ENCODE measurements around the gene PYGM.

PYGM gene

GRCh38 chr11:64747961-64748665 lies 11.7 kb downstream of the PYGM start:
- Histone ChIP-seq H3K4me3 (ENCODE audit: low read length in 2 of 2) (no peak overlapping the region), H2BK5ac (ENCODE audit: low read length) (no peak overlapping the region), H3K9me3 (replicated peaks in 1 of 2; ENCODE audit: control insufficient read depth in 2 of 2, insufficient read depth in 1 of 2, low read depth in 1 of 2, low read length in 2 of 2) (peaks cover 0 to 6% of the 10 kb centered on the region in 2 donors), H3K4ac (ENCODE audit: low read length) (no peak overlapping the region), H3K27ac (replicated peaks; ENCODE audit: low read length) (no peak overlapping the region), H3K4me2 (ENCODE audit: insufficient read depth, low read length, poor library complexity, severe bottlenecking) (no peak overlapping the region), H3K4me1 (ENCODE audit: control insufficient read depth in 2 of 2, insufficient read depth in 1 of 2, low read depth in 1 of 2, low read length in 2 of 2) (peaks cover 12 to 25% of the 10 kb centered on the region in 2 donors), H3K9ac (ENCODE audit: low read depth, low read length, poor library complexity) (no peak overlapping the region), H3K18ac (ENCODE audit: low read length) (peak overlapping the region; percentile 44), H2BK12ac (ENCODE audit: low read length) (no peak overlapping the region), H4K8ac (ENCODE audit: low read depth, low read length) (no peak overlapping the region), H4K91ac (ENCODE audit: low read depth, low read length, poor library complexity) (no peak overlapping the region), H2AFZ (ENCODE audit: low read length) (no peak overlapping the region), H2BK15ac (ENCODE audit: low read length) (no peak overlapping the region), H2AK5ac (ENCODE audit: low read depth, low read length) (no peak overlapping the region), H3K36me3 (replicated peaks in 1 of 2; ENCODE audit: control insufficient read depth in 2 of 2, insufficient read depth in 2 of 2, low read length in 2 of 2) (no peaks in the 10 kb centered on the region), H3K79me1 (ENCODE audit: low read depth, low read length) (peaks cover 5% of the 10 kb centered on the region), H3K23ac (ENCODE audit: low read depth, low read length, poor library complexity) (no peak overlapping the region), H2BK120ac (ENCODE audit: low read depth, low read length) (no peak overlapping the region), H3K14ac (ENCODE audit: low read length) (no peak overlapping the region), H3K27me3 (ENCODE audit: control insufficient read depth in 3 of 3, insufficient read depth in 3 of 3, low read depth in 1 of 3, low read length in 3 of 3) (peaks cover 12 to 27% (median 21%) of the 10 kb centered on the region in 3 experiments)
- no peak for DNase-seq (ENCODE audit: low spot score)
- no CpG with 5 or more reads among the region's 15 CpGs for WGBS, 2 donors (ENCODE audit: extremely low coverage in 2 of 2, insufficient read length in 2 of 2, insufficient replicate concordance in 1 of 2)

GRCh38 chr11:64746486-64746885 lies 13.3 kb downstream of the PYGM start:
- Histone ChIP-seq H2AFZ (ENCODE audit: low read length) (no peak overlapping the region), H3K9ac (ENCODE audit: low read depth, low read length, poor library complexity) (no peak overlapping the region), H3K4me2 (ENCODE audit: insufficient read depth, low read length, poor library complexity, severe bottlenecking) (no peak overlapping the region), H3K18ac (ENCODE audit: low read length) (no peak overlapping the region), H3K27ac (replicated peaks; ENCODE audit: low read length) (no peak overlapping the region), H3K79me1 (ENCODE audit: low read depth, low read length) (peaks cover 5% of the 10 kb centered on the region), H3K14ac (ENCODE audit: low read length) (no peak overlapping the region), H3K4ac (ENCODE audit: low read length) (peak overlapping the region; percentile 76), H2BK15ac (ENCODE audit: low read length) (no peak overlapping the region), H2BK120ac (ENCODE audit: low read depth, low read length) (no peak overlapping the region), H4K91ac (ENCODE audit: low read depth, low read length, poor library complexity) (no peak overlapping the region), H3K23ac (ENCODE audit: low read depth, low read length, poor library complexity) (no peak overlapping the region), H3K27me3 (ENCODE audit: control insufficient read depth in 3 of 3, insufficient read depth in 3 of 3, low read depth in 1 of 3, low read length in 3 of 3) (peaks cover 27 to 43% (median 37%) of the 10 kb centered on the region in 3 experiments), H3K4me3 (ENCODE audit: low read length in 2 of 2) (no peak overlapping the region), H2BK5ac (ENCODE audit: low read length) (no peak overlapping the region), H4K8ac (ENCODE audit: low read depth, low read length) (no peak overlapping the region), H2BK12ac (ENCODE audit: low read length) (no peak overlapping the region), H3K9me3 (replicated peaks in 1 of 2; ENCODE audit: control insufficient read depth in 2 of 2, insufficient read depth in 1 of 2, low read depth in 1 of 2, low read length in 2 of 2) (peaks cover 0 to 6% of the 10 kb centered on the region in 2 donors), H2AK5ac (ENCODE audit: low read depth, low read length) (peak overlapping the region; percentile 94), H3K4me1 (ENCODE audit: control insufficient read depth in 2 of 2, insufficient read depth in 1 of 2, low read depth in 1 of 2, low read length in 2 of 2) (peaks cover 24 to 25% of the 10 kb centered on the region in 2 donors), H3K36me3 (replicated peaks in 1 of 2; ENCODE audit: control insufficient read depth in 2 of 2, insufficient read depth in 2 of 2, low read length in 2 of 2) (no peaks in the 10 kb centered on the region)
- DNase-seq (ENCODE audit: low spot score), result no peak
- no CpG with 5 or more reads among the region's 10 CpGs for WGBS, 2 donors (ENCODE audit: extremely low coverage in 2 of 2, insufficient read length in 2 of 2, insufficient replicate concordance in 1 of 2)

GRCh38 chr11:64745521-64746328 lies 14.0 kb downstream of the PYGM start:
- Histone ChIP-seq H2AFZ (ENCODE audit: low read length) (peak overlapping the region; percentile 89), H3K9ac (ENCODE audit: low read depth, low read length, poor library complexity) (no peak overlapping the region), H3K23ac (ENCODE audit: low read depth, low read length, poor library complexity) (peak overlapping the region; percentile 93), H2BK15ac (ENCODE audit: low read length) (peak overlapping the region; percentile 83), H3K27me3 (ENCODE audit: control insufficient read depth in 3 of 3, insufficient read depth in 3 of 3, low read depth in 1 of 3, low read length in 3 of 3) (peaks cover 30 to 51% (median 44%) of the 10 kb centered on the region in 3 experiments), H2BK12ac (ENCODE audit: low read length) (no peak overlapping the region), H2AK5ac (ENCODE audit: low read depth, low read length) (peak overlapping the region; percentile 6), H2BK120ac (ENCODE audit: low read depth, low read length) (peak overlapping the region; percentile 91), H3K4me2 (ENCODE audit: insufficient read depth, low read length, poor library complexity, severe bottlenecking) (peak overlapping the region; percentile 99), H4K8ac (ENCODE audit: low read depth, low read length) (no peak overlapping the region), H3K18ac (ENCODE audit: low read length) (peak overlapping the region; percentile 81), H3K4ac (ENCODE audit: low read length) (peak overlapping the region; percentile 76), H3K4me1 (ENCODE audit: control insufficient read depth in 2 of 2, insufficient read depth in 1 of 2, low read depth in 1 of 2, low read length in 2 of 2) (peaks cover 24 to 25% of the 10 kb centered on the region in 2 donors), H3K4me3 (ENCODE audit: low read length in 2 of 2) (peak overlapping the region; percentile 41 to 73), H4K91ac (ENCODE audit: low read depth, low read length, poor library complexity) (no peak overlapping the region), H2BK5ac (ENCODE audit: low read length) (no peak overlapping the region), H3K36me3 (replicated peaks in 1 of 2; ENCODE audit: control insufficient read depth in 2 of 2, insufficient read depth in 2 of 2, low read length in 2 of 2) (no peaks in the 10 kb centered on the region), H3K9me3 (replicated peaks in 1 of 2; ENCODE audit: control insufficient read depth in 2 of 2, insufficient read depth in 1 of 2, low read depth in 1 of 2, low read length in 2 of 2) (peaks cover 0 to 6% of the 10 kb centered on the region in 2 donors), H3K14ac (ENCODE audit: low read length) (peak overlapping the region; percentile 17), H3K27ac (replicated peaks; ENCODE audit: low read length) (no peak overlapping the region), H3K79me1 (ENCODE audit: low read depth, low read length) (peaks cover 5% of the 10 kb centered on the region)
- WGBS, 2 donors (ENCODE audit: extremely low coverage in 2 of 2, insufficient read length in 2 of 2, insufficient replicate concordance in 1 of 2), result no CpG with 5 or more reads among the region's 52 CpGs
- DNase-seq (ENCODE audit: low spot score), result peak; percentile 66

GRCh38 chr11:64745189-64745520 lies 14.6 kb downstream of the PYGM start:
- H2BK120ac ChIP-seq (ENCODE audit: low read depth, low read length), result peak overlapping the region; percentile 91
- no peak overlapping the region for H3K4ac ChIP-seq (ENCODE audit: low read length)
- H2AK5ac ChIP-seq (ENCODE audit: low read depth, low read length), result peak overlapping the region; percentile 6
- H3K14ac ChIP-seq (ENCODE audit: low read length), result peak overlapping the region; percentile 17
- H3K27me3 ChIP-seq (ENCODE audit: control insufficient read depth in 3 of 3, insufficient read depth in 3 of 3, low read depth in 1 of 3, low read length in 3 of 3), result peaks cover 30 to 54% (median 50%) of the 10 kb centered on the region in 3 experiments
- peak overlapping the region; percentile 93 for H3K23ac ChIP-seq (ENCODE audit: low read depth, low read length, poor library complexity)
- peak overlapping the region; percentile 81 for H3K18ac ChIP-seq (ENCODE audit: low read length)
- peaks cover 0 to 7% of the 10 kb centered on the region in 2 donors for H3K9me3 ChIP-seq (replicated peaks in 1 of 2; ENCODE audit: control insufficient read depth in 2 of 2, insufficient read depth in 1 of 2, low read depth in 1 of 2, low read length in 2 of 2)
- H2AFZ ChIP-seq (ENCODE audit: low read length), result peak overlapping the region; percentile 89
- H3K79me1 ChIP-seq (ENCODE audit: low read depth, low read length), result peaks cover 5% of the 10 kb centered on the region
- H3K4me2 ChIP-seq (ENCODE audit: insufficient read depth, low read length, poor library complexity, severe bottlenecking), result peak overlapping the region; percentile 99
- no peak overlapping the region for H4K91ac ChIP-seq (ENCODE audit: low read depth, low read length, poor library complexity)
- WGBS, 2 donors (ENCODE audit: extremely low coverage in 2 of 2, insufficient read length in 2 of 2, insufficient replicate concordance in 1 of 2), result no CpG with 5 or more reads among the region's 20 CpGs
- peak overlapping the region; percentile 60 for H3K9ac ChIP-seq (ENCODE audit: low read depth, low read length, poor library complexity)
- peaks cover 24 to 25% of the 10 kb centered on the region in 2 donors for H3K4me1 ChIP-seq (ENCODE audit: control insufficient read depth in 2 of 2, insufficient read depth in 1 of 2, low read depth in 1 of 2, low read length in 2 of 2)
- H3K27ac ChIP-seq (replicated peaks; ENCODE audit: low read length), result no peak overlapping the region
- H2BK15ac ChIP-seq (ENCODE audit: low read length), result peak overlapping the region; percentile 83
- no peak for DNase-seq (ENCODE audit: low spot score)
- H2BK5ac ChIP-seq (ENCODE audit: low read length), result no peak overlapping the region
- H4K8ac ChIP-seq (ENCODE audit: low read depth, low read length), result no peak overlapping the region
- peak overlapping the region; percentile 41 to 73 for H3K4me3 ChIP-seq (ENCODE audit: low read length in 2 of 2)
- H2BK12ac ChIP-seq (ENCODE audit: low read length), result peak overlapping the region; percentile 16
- H3K36me3 ChIP-seq (replicated peaks in 1 of 2; ENCODE audit: control insufficient read depth in 2 of 2, insufficient read depth in 2 of 2, low read length in 2 of 2), result no peaks in the 10 kb centered on the region
